ENCODE measurements around the gene EBP. TPM values are rescaled to one million over a fixed set of nuclear protein-coding genes. Genes with fewer than 3 reads are reported as not detected.

Gene EBP
- total and polyA plus RNA-seq, 2 donors (not counting 1 experiment from before 2014, with no cell fraction given): 61.0 to 93.5 TPM

GRCh38 chrX:48490661-48491060, 30.9 kb upstream of the EBP start:
- Histone ChIP-seq H4K20me1 (ENCODE audit: control insufficient read depth, extremely low read depth, insufficient read depth, low read length) (no peaks in the 10 kb centered on the region), H3K4me1 (ENCODE audit: control insufficient read depth, extremely low read depth, insufficient read depth, low read length) (peaks cover 2% of the 10 kb centered on the region), H3K36me3 (ENCODE audit: control insufficient read depth, insufficient read depth, low read length) (no peaks in the 10 kb centered on the region), H3K9ac (ENCODE audit: insufficient read depth, low read length) (no peak overlapping the region), H3K9me3 (ENCODE audit: control insufficient read depth, insufficient read depth, low read depth, low read length) (no peaks in the 10 kb centered on the region), H3K79me2 (ENCODE audit: control insufficient read depth, insufficient read depth, low read length) (no peaks in the 10 kb centered on the region), H3K27ac (ENCODE audit: insufficient read depth, low read length) (no peak overlapping the region), H3K27me3 (ENCODE audit: control insufficient read depth, insufficient read depth, low read length) (no peaks in the 10 kb centered on the region), H3K4me3 (replicated peaks in 1 of 4; ENCODE audit: control extremely low read depth in 1 of 4, insufficient read depth in 1 of 4, low read depth in 3 of 4, low read length in 4 of 4) (no peak overlapping the region), H3K4me2 (ENCODE audit: extremely low read depth, insufficient read depth, low read length) (no peak overlapping the region), H2AFZ (ENCODE audit: low read length) (no peak overlapping the region)
- TF ChIP-seq, protein P1, sequence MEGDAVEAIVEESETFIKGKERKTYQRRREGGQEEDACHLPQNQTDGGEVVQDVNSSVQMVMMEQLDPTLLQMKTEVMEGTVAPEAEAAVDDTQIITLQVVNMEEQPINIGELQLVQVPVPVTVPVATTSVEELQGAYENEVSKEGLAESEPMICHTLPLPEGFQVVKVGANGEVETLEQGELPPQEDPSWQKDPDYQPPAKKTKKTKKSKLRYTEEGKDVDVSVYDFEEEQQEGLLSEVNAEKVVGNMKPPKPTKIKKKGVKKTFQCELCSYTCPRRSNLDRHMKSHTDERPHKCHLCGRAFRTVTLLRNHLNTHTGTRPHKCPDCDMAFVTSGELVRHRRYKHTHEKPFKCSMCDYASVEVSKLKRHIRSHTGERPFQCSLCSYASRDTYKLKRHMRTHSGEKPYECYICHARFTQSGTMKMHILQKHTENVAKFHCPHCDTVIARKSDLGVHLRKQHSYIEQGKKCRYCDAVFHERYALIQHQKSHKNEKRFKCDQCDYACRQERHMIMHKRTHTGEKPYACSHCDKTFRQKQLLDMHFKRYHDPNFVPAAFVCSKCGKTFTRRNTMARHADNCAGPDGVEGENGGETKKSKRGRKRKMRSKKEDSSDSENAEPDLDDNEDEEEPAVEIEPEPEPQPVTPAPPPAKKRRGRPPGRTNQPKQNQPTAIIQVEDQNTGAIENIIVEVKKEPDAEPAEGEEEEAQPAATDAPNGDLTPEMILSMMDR (conservative IDR thresholded peaks at IDR 0.05 in 1 of 2, IDR thresholded peaks at IDR 0.05 in 1 of 2; ENCODE audit: low read depth in 1 of 2, low read length in 2 of 2): no peak
- TF ChIP-seq EZH2 (IDR thresholded peaks at IDR 0.05; ENCODE audit: low read length, missing control alignments): no peak
- peak in 1 of 2 donors; percentile 43 for DNase-seq (ENCODE audit: low read depth in 2 of 2)

GRCh38 chrX:48491809-48492208, 29.8 kb upstream of the EBP start:
- no peaks in the 10 kb centered on the region for H3K36me3 ChIP-seq (ENCODE audit: control insufficient read depth, insufficient read depth, low read length)
- no peak for DNase-seq (ENCODE audit: low read depth in 2 of 2)
- H3K27me3 ChIP-seq (ENCODE audit: control insufficient read depth, insufficient read depth, low read length): no peaks in the 10 kb centered on the region
- H3K4me2 ChIP-seq (ENCODE audit: extremely low read depth, insufficient read depth, low read length): no peak overlapping the region
- no peak for TF ChIP-seq EZH2 (IDR thresholded peaks at IDR 0.05; ENCODE audit: low read length, missing control alignments)
- TF ChIP-seq, protein P1 (conservative IDR thresholded peaks at IDR 0.05 in 1 of 2, IDR thresholded peaks at IDR 0.05 in 1 of 2; ENCODE audit: low read depth in 1 of 2, low read length in 2 of 2): no peak
- H3K79me2 ChIP-seq (ENCODE audit: control insufficient read depth, insufficient read depth, low read length): no peaks in the 10 kb centered on the region
- no peak overlapping the region for H3K9ac ChIP-seq (ENCODE audit: insufficient read depth, low read length)
- no peak overlapping the region for H3K4me3 ChIP-seq (replicated peaks in 1 of 4; ENCODE audit: control extremely low read depth in 1 of 4, insufficient read depth in 1 of 4, low read depth in 3 of 4, low read length in 4 of 4)
- peak overlapping the region; percentile 25 for H3K27ac ChIP-seq (ENCODE audit: insufficient read depth, low read length)
- no peaks in the 10 kb centered on the region for H4K20me1 ChIP-seq (ENCODE audit: control insufficient read depth, extremely low read depth, insufficient read depth, low read length)
- peaks cover 2% of the 10 kb centered on the region for H3K4me1 ChIP-seq (ENCODE audit: control insufficient read depth, extremely low read depth, insufficient read depth, low read length)
- H2AFZ ChIP-seq (ENCODE audit: low read length): no peak overlapping the region
- no peaks in the 10 kb centered on the region for H3K9me3 ChIP-seq (ENCODE audit: control insufficient read depth, insufficient read depth, low read depth, low read length)

DNA sequence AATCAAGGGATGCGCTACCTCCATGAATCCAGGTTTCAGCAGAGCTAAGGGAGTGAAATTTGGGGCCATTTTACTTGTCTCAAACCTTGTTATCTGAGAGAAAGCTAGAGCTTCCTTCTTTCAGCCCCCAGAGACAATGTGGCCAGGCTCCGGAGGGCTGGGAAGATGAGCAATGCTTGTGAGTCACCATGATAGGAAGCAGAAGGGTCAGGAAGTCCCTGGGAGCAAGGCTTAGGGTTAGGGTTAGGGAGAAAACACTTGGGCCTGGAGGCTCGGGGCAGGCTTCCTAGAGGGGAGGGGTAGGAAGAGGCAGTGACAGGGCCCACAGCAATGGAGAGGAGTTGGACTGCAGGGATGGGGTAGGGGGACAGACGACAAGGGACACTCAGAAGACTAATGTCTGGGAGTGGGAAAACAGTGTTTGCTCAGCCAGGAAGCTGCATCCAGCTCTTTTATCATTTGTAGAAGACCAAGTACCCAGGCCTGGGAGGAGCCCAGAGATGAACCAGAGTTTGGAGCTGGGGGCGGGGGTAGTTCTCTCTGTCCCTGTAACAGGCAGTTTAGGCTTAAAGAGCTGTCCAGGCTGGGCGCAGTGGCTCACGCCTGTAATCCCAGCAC, 29.2 kb upstream of the EBP start:
- Histone ChIP-seq H3K9ac (ENCODE audit: insufficient read depth, low read length) (no peak overlapping the region), H3K36me3 (ENCODE audit: control insufficient read depth, insufficient read depth, low read length) (no peaks in the 10 kb centered on the region), H3K4me2 (ENCODE audit: extremely low read depth, insufficient read depth, low read length) (peak overlapping the region; percentile 0), H3K27ac (ENCODE audit: insufficient read depth, low read length) (peak overlapping the region; percentile 25), H4K20me1 (ENCODE audit: control insufficient read depth, extremely low read depth, insufficient read depth, low read length) (no peaks in the 10 kb centered on the region), H3K79me2 (ENCODE audit: control insufficient read depth, insufficient read depth, low read length) (no peaks in the 10 kb centered on the region), H3K4me1 (ENCODE audit: control insufficient read depth, extremely low read depth, insufficient read depth, low read length) (peaks cover 2% of the 10 kb centered on the region), H3K4me3 (replicated peaks in 1 of 4; ENCODE audit: control extremely low read depth in 1 of 4, insufficient read depth in 1 of 4, low read depth in 3 of 4, low read length in 4 of 4) (no peak overlapping the region), H2AFZ (ENCODE audit: low read length) (no peak overlapping the region), H3K9me3 (ENCODE audit: control insufficient read depth, insufficient read depth, low read depth, low read length) (no peaks in the 10 kb centered on the region), H3K27me3 (ENCODE audit: control insufficient read depth, insufficient read depth, low read length) (no peaks in the 10 kb centered on the region)
- TF ChIP-seq EZH2 (IDR thresholded peaks at IDR 0.05; ENCODE audit: low read length, missing control alignments): no peak
- TF ChIP-seq, protein P1 (conservative IDR thresholded peaks at IDR 0.05 in 1 of 2, IDR thresholded peaks at IDR 0.05 in 1 of 2; ENCODE audit: low read depth in 1 of 2, low read length in 2 of 2): no peak
- DNase-seq (ENCODE audit: low read depth in 2 of 2): no peak

Data from fibroblast of lung (primary cell).